IMR-90 (cell line): ENCODE results near the gene MCF2L2. TPM values are rescaled to one million over a fixed set of nuclear protein-coding genes. Genes with fewer than 3 reads are reported as not detected.
A peak's percentile ranks its signal among the peaks of the same experiment; 100 is the strongest.

Source experiments
- ATAC-seq: fragments of 200-7000 bp; cut with Tn5 transposase; 2 replicates; pipeline ENCODE4 v1.9.1; 2020; ENCODE audit warnings: low read depth, mild to moderate bottlenecking, moderate library complexity
- BruUV-seq: library from RNA; stranded (reverse); fragments of 400-500 nt; replicated peaks from 2 replicates; lab custom pipeline; 2021; lab: Mats Ljungman, UMichigan
- CTCF ChIA-PET: fragments of 300-600 bp; formaldehyde crosslinking; extraction: SDS; loops from one replicate; lab custom pipeline; 2021; ENCODE audit warnings: antibody characterized with exemption; lab: Yijun Ruan, JAX
- POLR2A ChIA-PET: fragments of 300-600 bp; sonication (Branson Sonifier 250); formaldehyde crosslinking; loops from one replicate; lab custom pipeline; 2022; ENCODE audit warnings: antibody characterized with exemption; ENCODE audit not compliant: unreplicated experiment; lab: Charles Lee
- DNase-seq: peaks from one replicate; pipeline ENCODE4 v3.0.0; 2013
- H2AFZ ChIP-seq: replicated peaks from 2 replicates; pipeline ENCODE3; 2013; ENCODE audit warnings: low read length, mild to moderate bottlenecking; ENCODE audit not compliant: poor library complexity
- H2AK5ac ChIP-seq: 2 replicates; pipeline ENCODE4 v1.6.1; 2013; ENCODE audit warnings: low read depth, low read length, inconsistent platforms
- H2AK9ac ChIP-seq: replicated peaks from 2 replicates; pipeline ENCODE3; 2013; ENCODE audit warnings: mild to moderate bottlenecking, low read depth, low read length, moderate library complexity; ENCODE audit not compliant: poor library complexity
- H2BK120ac ChIP-seq: 2 replicates; pipeline ENCODE4 v1.6.1; 2013; ENCODE audit warnings: low read depth, low read length, inconsistent platforms
- H2BK15ac ChIP-seq: 3 replicates; pipeline ENCODE4 v1.6.1; 2013; ENCODE audit warnings: low read depth, low read length, inconsistent platforms
- H2BK20ac ChIP-seq: 2 replicates; pipeline ENCODE4 v1.6.1; 2013; ENCODE audit warnings: low read depth, mild to moderate bottlenecking, inconsistent platforms, low read length, moderate library complexity
- H2BK5ac ChIP-seq: 2 replicates; pipeline ENCODE4 v1.6.1; 2013; ENCODE audit warnings: mild to moderate bottlenecking, low read depth, low read length, inconsistent platforms; ENCODE audit not compliant: poor library complexity, severe bottlenecking
- H3K14ac ChIP-seq: replicated peaks from 2 replicates; pipeline ENCODE4 v1.6.1; 2013; ENCODE audit warnings: low read depth, low read length, inconsistent platforms
- H3K18ac ChIP-seq: 2 replicates; pipeline ENCODE4 v1.6.1; 2013; ENCODE audit warnings: low read depth, low read length, control low read depth
- H3K23ac ChIP-seq: 2 replicates; pipeline ENCODE4 v1.6.1; 2013; ENCODE audit warnings: low read depth, low read length, inconsistent platforms
- H3K27ac ChIP-seq: 2 replicates; pipeline ENCODE4 v1.5.1; 2013; ENCODE audit warnings: mild to moderate bottlenecking, control low read depth, low read length; ENCODE audit not compliant: insufficient read depth
- H3K27me3 ChIP-seq: 2 replicates; pipeline ENCODE4 v1.6.1; 2013; ENCODE audit warnings: low read length; ENCODE audit not compliant: control insufficient read depth, insufficient read depth
- H3K36me3 ChIP-seq: 2 replicates; pipeline ENCODE4 v1.6.1; 2013; ENCODE audit warnings: low read length, mixed read lengths; ENCODE audit not compliant: control insufficient read depth, insufficient read depth
- H3K4ac ChIP-seq: 2 replicates; pipeline ENCODE4 v1.6.1; 2013; ENCODE audit warnings: low read depth, low read length, inconsistent platforms
- H3K4me1 ChIP-seq: 2 replicates; pipeline ENCODE4 v1.6.1; 2013; ENCODE audit warnings: low read length, mixed read lengths; ENCODE audit not compliant: control insufficient read depth, insufficient read depth
- H3K4me2 ChIP-seq: 2 replicates; pipeline ENCODE4 v1.6.1; 2013; ENCODE audit warnings: low read depth, mild to moderate bottlenecking, control low read depth, low read length, moderate library complexity
- H3K4me3 ChIP-seq: 2 replicates; pipeline ENCODE4 v1.5.1; 2013; ENCODE audit warnings: low read depth, mild to moderate bottlenecking, control low read depth, low read length, moderate library complexity; ENCODE audit not compliant: insufficient read depth
- H3K56ac ChIP-seq: 2 replicates; pipeline ENCODE4 v1.6.1; 2013; ENCODE audit warnings: low read length, inconsistent platforms; ENCODE audit not compliant: insufficient read depth; ENCODE audit errors: extremely low read depth
- H3K79me1 ChIP-seq, 2 experiments: 2 replicates each; pipeline ENCODE4 v1.6.1; 2013; ENCODE audit warnings: low read length in 2 of 2, inconsistent platforms in 1 of 2, low read depth in 1 of 2
- H3K9ac ChIP-seq: 2 replicates; pipeline ENCODE4 v1.6.1; 2013; ENCODE audit warnings: low read depth, low read length, control low read depth
- H3K9me1 ChIP-seq: 2 replicates; pipeline ENCODE4 v1.6.1; 2013; ENCODE audit warnings: low read length, inconsistent platforms; ENCODE audit not compliant: insufficient read depth
- H3K9me3 ChIP-seq: 2 replicates; pipeline ENCODE4 v1.6.1; 2013; ENCODE audit warnings: low read length; ENCODE audit not compliant: control insufficient read depth, insufficient read depth
- H4K20me1 ChIP-seq: 2 replicates; pipeline ENCODE4 v1.6.1; 2013; ENCODE audit warnings: low read length, inconsistent platforms; ENCODE audit not compliant: insufficient read depth
- H4K5ac ChIP-seq: 2 replicates; pipeline ENCODE4 v1.6.1; 2013; ENCODE audit warnings: mild to moderate bottlenecking, low read depth, low read length, control low read depth
- H4K8ac ChIP-seq, 2 experiments: 2 replicates each; pipeline ENCODE4 v1.6.1; 2013; ENCODE audit warnings: low read depth in 2 of 2, low read length in 2 of 2, control low read depth in 1 of 2, inconsistent platforms in 1 of 2
- H4K91ac ChIP-seq: 2 replicates; pipeline ENCODE4 v1.6.1; 2013; ENCODE audit warnings: low read depth, low read length, inconsistent platforms; ENCODE audit not compliant: insufficient read depth
- BHLHE40 ChIP-seq: fragments of 150-350 bp; IDR thresholded peaks from 2 replicates; pipeline ENCODE4 v1.6.1; 2016; ENCODE audit warnings: mild to moderate bottlenecking, low read depth, low read length
- CHD1 ChIP-seq: IDR thresholded peaks from 2 replicates; pipeline ENCODE4 v1.6.1; 2012; ENCODE audit warnings: low read depth, low read length, improper control_type of control experiment
- CTCF ChIP-seq: conservative IDR thresholded peaks from 2 replicates; pipeline ENCODE4 v1.5.1; 2012; ENCODE audit warnings: mild to moderate bottlenecking, low read depth, low read length, improper control_type of control experiment
- FOS ChIP-seq: fragments of 150-350 bp; IDR thresholded peaks from 2 replicates; pipeline ENCODE4 v1.6.1; 2016; ENCODE audit warnings: low read depth, low read length
- MAFK ChIP-seq: IDR thresholded peaks from 2 replicates; pipeline ENCODE4 v1.6.1; 2012; ENCODE audit warnings: low read depth, low read length, improper control_type of control experiment
- MAZ ChIP-seq: IDR thresholded peaks from 2 replicates; pipeline ENCODE4 v1.6.1; 2012; ENCODE audit warnings: low read depth, mild to moderate bottlenecking, low read length, improper control_type of control experiment, moderate library complexity, borderline replicate concordance
- MXI1 ChIP-seq: IDR thresholded peaks from 2 replicates; pipeline ENCODE4 v1.6.1; 2012; ENCODE audit warnings: low read depth, mild to moderate bottlenecking, low read length, moderate library complexity, borderline replicate concordance
- POLR2A ChIP-seq: IDR thresholded peaks from 2 replicates; pipeline ENCODE4 v1.6.1; 2012; ENCODE audit warnings: mild to moderate bottlenecking, low read depth, low read length
- RFX5 ChIP-seq: IDR thresholded peaks from 2 replicates; pipeline ENCODE4 v1.8.0; 2012; ENCODE audit warnings: low read depth, mild to moderate bottlenecking, low read length, moderate library complexity
- SMC3 ChIP-seq: fragments of 150-350 bp; IDR thresholded peaks from 2 replicates; pipeline ENCODE4 v1.6.1; 2016; ENCODE audit warnings: low read depth, mild to moderate bottlenecking, antibody characterized with exemption, low read length, moderate library complexity
- USF2 ChIP-seq: fragments of 150-350 bp; IDR thresholded peaks from 2 replicates; pipeline ENCODE4 v1.6.1; 2017; ENCODE audit warnings: mild to moderate bottlenecking, antibody characterized with exemption, low read length, low read depth
- WGBS, 2 experiments: methylation state at CpG; one replicate each; pipeline versions ENCODE4 v1.1.5 to v1.1.7; 2013; ENCODE audit warnings: missing lambda C conversion rate in 2 of 2; ENCODE audit not compliant: insufficient read length in 1 of 2; ENCODE audit errors: extremely low coverage in 2 of 2; 5-methylcytosine and 5-hydroxymethylcytosine counted together
- dilution Hi-C: fragments of 300-500 bp; cut with HindIII; formaldehyde crosslinking; loops from one replicate; pipeline ENCODE4 v1.14.3; 2018; ENCODE audit warnings: low sequenced_read_pairs; ENCODE audit not compliant: unreplicated experiment
- in situ Hi-C: fragments of 300-500 bp; cut with MboI; formaldehyde crosslinking; loops from 3 replicates; pipeline ENCODE4 v1.14.3; 2019; ENCODE audit warnings: low sequenced_read_pairs, inconsistent platforms, mixed read lengths
- intact Hi-C: fragments of 100-400 bp; cut with micrococcal nuclease; formaldehyde crosslinking; loops from 2 replicates; pipeline ENCODE4 v1.10.0; 2022
- polyA plus RNA-seq, 3 experiments: library from polyadenylated mRNA; depleted of rRNA; stranded (reverse); fragments of >200 nt; gene quantifications; 2 replicates each; pipeline ENCODE4 v1.2.3, GENCODE V29; 2012; ENCODE audit warnings: low replicate concordance in 1 of 3
- total RNA-seq: library from RNA; depleted of rRNA; stranded (reverse); fragments of >200 nt; gene quantifications from 2 replicates; pipeline ENCODE4 v1.2.3, GENCODE V29; 2012
- TF ChIP-seq, protein P1 (sequence below): fragments of 150-350 bp; IDR thresholded peaks from 2 replicates; pipeline ENCODE4 v1.6.1; 2016; ENCODE audit warnings: low read depth, mild to moderate bottlenecking, low read length, moderate library complexity, borderline replicate concordance

The MCF2L2 gene
- total and polyA plus RNA-seq, 2 of the 4 experiments (the other 2 are of a cell fraction) = under 0.01 TPM; not detected in 1

- no peak for TF ChIP-seq CTCF
These were observed 19.0 kb upstream of the MCF2L2 start (continued) for GRCh38 chr3:183447206-183448001.

- Histone ChIP-seq H3K14ac (no peak overlapping the region), H2BK120ac (no peak overlapping the region), H4K20me1 (no peaks in the 10 kb centered on the region), H2AK9ac (no peak overlapping the region), H3K4me1 (peaks cover 2% of the 10 kb centered on the region; the same call in 1 of the 2 replicates), H3K9me3 (peaks cover 7% of the 10 kb centered on the region), H2BK20ac (no peak overlapping the region), H3K4me3 (peak overlapping the region; percentile 97), H2BK15ac (no peak overlapping the region), H4K5ac (no peak overlapping the region), H3K23ac (no peak overlapping the region), H3K79me1 (peaks cover 0 to 3% of the 10 kb centered on the region in 2 experiments; a peak in 1 of 4 replicates), H2AK5ac (no peak overlapping the region), H4K91ac (no peak overlapping the region), H3K18ac (no peak overlapping the region), H3K4me2 (peak overlapping the region; percentile 85; the same call in 1 of the 2 replicates), H3K4ac (no peak overlapping the region), H2AFZ (no peak overlapping the region), H3K27me3 (peaks cover 2% of the 10 kb centered on the region; the same call in 1 of the 2 replicates), H3K56ac (peak overlapping the region; percentile 59; the same call in 1 of the 2 replicates), H2BK5ac (no peak overlapping the region), H3K9me1 (no peaks in the 10 kb centered on the region), H3K27ac (no peak overlapping the region), H3K9ac (peak overlapping the region; percentile 90; the same call in 1 of the 2 replicates), H4K8ac (peak overlapping the region; percentile 84 to 85; a peak in 3 of 4 replicates), H3K36me3 (no peaks in the 10 kb centered on the region)
- in situ Hi-C loops = no loop called here
- ChIA-PET CTCF (no interaction called here), POLR2A (interaction anchor here (0.6 kb wide), 1 partner anchor 49 kb away, joined by 7 read pairs; no protein-coding TSS in a partner anchor)
- 100% methylated on average over 2 of the region's 2 CpGs; no CpG with 5 or more reads in 1 of the 2 experiments for WGBS, 2 experiments
- dilution Hi-C loops = no loop called here
- BruUV-seq = no TSS peak
- intact Hi-C loops = no loop called here
- ATAC-seq (no peak), DNase-seq (no peak)
- TF ChIP-seq MAZ (no peak), CHD1 (no peak), USF2 (no peak), MXI1 (no peak), RFX5 (no peak), POLR2A (no peak), BHLHE40 (no peak), MAFK (no peak), FOS (no peak), SMC3 (no peak)
- TF ChIP-seq, protein P1, sequence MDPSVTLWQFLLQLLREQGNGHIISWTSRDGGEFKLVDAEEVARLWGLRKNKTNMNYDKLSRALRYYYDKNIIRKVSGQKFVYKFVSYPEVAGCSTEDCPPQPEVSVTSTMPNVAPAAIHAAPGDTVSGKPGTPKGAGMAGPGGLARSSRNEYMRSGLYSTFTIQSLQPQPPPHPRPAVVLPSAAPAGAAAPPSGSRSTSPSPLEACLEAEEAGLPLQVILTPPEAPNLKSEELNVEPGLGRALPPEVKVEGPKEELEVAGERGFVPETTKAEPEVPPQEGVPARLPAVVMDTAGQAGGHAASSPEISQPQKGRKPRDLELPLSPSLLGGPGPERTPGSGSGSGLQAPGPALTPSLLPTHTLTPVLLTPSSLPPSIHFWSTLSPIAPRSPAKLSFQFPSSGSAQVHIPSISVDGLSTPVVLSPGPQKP = no peak
These were observed 18.4 kb upstream of the MCF2L2 start for GRCh38 chr3:183446838-183447205.
